ENCODE data around the gene TRIM44. TPM values are rescaled to one million over a fixed set of nuclear protein-coding genes. Genes with fewer than 3 reads are reported as not detected.
A peak's percentile ranks its signal among the peaks of the same experiment; 100 is the strongest.
"Not testable (repeated sequence)": the region's sequence is repeated elsewhere in the genome, so short reads cannot be mapped to it uniquely, and the experiment has no call there.

The TRIM44 gene
- total and polyA plus RNA-seq, 4 donors, result 27.6 to 65.0 (median 45.4) TPM

DNA sequence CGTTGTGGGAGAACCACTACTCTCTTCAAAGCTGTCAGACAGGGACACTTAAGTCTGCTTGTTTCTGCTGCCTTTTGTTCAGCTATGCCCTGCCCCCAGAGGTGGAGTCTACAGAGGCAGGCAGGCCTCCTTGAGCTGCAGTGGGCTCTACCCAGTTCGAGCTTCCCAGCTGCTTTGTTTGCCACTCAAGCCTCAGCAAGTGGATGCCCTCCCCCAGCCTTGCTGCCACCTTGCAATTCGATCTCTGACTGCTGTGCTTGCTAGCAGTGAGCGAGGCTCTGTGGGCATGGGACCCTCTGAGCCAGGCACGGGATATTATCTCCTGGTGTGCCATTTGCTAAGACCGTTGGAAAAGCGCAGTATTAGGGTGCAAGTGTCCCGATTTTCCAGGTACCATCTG, 116.4 kb downstream of the TRIM44 start:
- H3K4me1 ChIP-seq (ENCODE audit: control insufficient read depth, insufficient read depth, low read length); H3K27me3 ChIP-seq (ENCODE audit: control insufficient read depth, insufficient read depth, low read length); H3K4me3 ChIP-seq (ENCODE audit: low read depth, low read length); DNase-seq (ENCODE audit: low read depth in 4 of 6, low spot score in 6 of 6); H3K27ac ChIP-seq (ENCODE audit: low read depth, low read length); H3K9me3 ChIP-seq (ENCODE audit: control insufficient read depth, insufficient read depth, low read length); H3K36me3 ChIP-seq (ENCODE audit: control insufficient read depth, insufficient read depth, low read length): not testable (repeated sequence)
- WGBS (ENCODE audit: insufficient coverage), result 96% methylated on average over 8 of the region's 8 CpGs

DNA sequence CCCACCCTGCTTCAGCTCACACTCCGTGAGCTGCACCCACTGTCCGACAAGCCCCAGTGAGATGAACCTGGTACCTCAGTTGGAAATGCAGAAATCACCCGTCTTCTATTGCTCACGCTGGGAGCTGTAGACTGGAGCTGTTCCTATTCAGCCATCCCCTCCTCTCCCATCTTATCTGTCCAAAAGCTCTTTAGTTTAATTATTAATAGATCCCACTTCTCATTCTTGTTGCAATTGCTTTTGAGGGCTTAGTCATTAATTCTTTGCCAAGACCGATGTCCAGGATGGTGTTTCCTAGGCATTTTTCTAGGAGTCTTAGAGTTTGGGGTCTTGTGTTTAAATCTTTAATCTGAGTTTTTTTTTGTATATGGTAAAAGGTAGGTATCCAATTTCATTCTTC, 116.8 kb downstream of the TRIM44 start:
- H3K27ac ChIP-seq (ENCODE audit: low read depth, low read length), result no peak overlapping the region
- H3K36me3 ChIP-seq (ENCODE audit: control insufficient read depth, insufficient read depth, low read length), result no peaks in the 10 kb centered on the region
- no peaks in the 10 kb centered on the region for H3K4me1 ChIP-seq (ENCODE audit: control insufficient read depth, insufficient read depth, low read length)
- no peaks in the 10 kb centered on the region for H3K27me3 ChIP-seq (ENCODE audit: control insufficient read depth, insufficient read depth, low read length)
- peaks cover 4% of the 10 kb centered on the region for H3K9me3 ChIP-seq (ENCODE audit: control insufficient read depth, insufficient read depth, low read length)
- 88% methylated on average over 2 of the region's 5 CpGs for WGBS (ENCODE audit: insufficient coverage)
- DNase-seq (ENCODE audit: low read depth in 4 of 6, low spot score in 6 of 6), result no peak
- no peak overlapping the region for H3K4me3 ChIP-seq (ENCODE audit: low read depth, low read length)

DNA sequence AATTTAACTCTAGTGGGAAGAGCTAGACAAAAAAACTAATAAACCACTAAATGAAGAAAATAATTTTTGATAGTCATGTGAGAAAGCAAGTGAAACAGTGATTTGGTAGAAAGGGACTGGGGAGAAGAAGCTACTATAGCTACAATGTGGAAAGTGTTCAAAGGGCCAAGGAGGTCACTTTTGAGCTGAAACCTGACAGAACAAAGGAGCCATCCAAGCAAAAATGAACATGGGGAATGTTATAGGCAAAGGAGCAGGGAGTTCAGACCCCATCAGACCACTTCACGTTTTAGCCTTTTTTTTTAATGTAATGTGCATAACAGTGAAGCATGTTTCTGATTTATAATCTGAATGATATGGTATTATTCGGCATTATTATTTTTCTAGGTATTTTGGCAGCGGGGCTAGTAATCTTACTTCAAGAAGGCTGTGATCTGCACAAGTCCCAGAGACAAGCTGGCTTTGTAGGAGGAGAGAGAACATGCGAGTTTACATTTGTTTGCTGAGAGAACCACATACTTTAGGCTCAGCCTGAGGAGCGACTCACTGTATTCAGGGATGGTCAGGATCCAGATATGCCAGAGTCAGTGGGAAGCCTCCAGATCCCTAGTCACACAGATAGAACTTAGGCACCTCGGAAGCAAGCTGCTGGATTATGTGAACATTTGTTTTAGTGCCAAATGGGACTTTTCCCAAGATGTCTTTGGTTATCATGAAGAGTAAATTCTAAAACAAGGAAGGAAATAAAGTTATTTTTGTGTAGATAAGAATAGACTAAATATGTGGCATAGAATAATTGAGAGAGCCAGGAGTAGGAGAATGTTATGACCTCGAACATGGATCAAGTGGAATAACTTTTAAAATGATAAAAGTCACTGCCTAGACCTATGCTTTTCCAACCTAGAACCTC, 118.6 kb downstream of the TRIM44 start:
- Histone ChIP-seq H3K27ac (ENCODE audit: low read depth, low read length) (no peak overlapping the region), H3K9me3 (ENCODE audit: control insufficient read depth, insufficient read depth, low read length) (peaks cover 4% of the 10 kb centered on the region), H3K4me1 (ENCODE audit: control insufficient read depth, insufficient read depth, low read length) (no peaks in the 10 kb centered on the region), H3K27me3 (ENCODE audit: control insufficient read depth, insufficient read depth, low read length) (no peaks in the 10 kb centered on the region), H3K36me3 (ENCODE audit: control insufficient read depth, insufficient read depth, low read length) (no peaks in the 10 kb centered on the region), H3K4me3 (ENCODE audit: low read depth, low read length) (no peak overlapping the region)
- DNase-seq (ENCODE audit: low read depth in 4 of 6, low spot score in 6 of 6), result no peak
- 61% methylated on average over 5 of the region's 7 CpGs for WGBS (ENCODE audit: insufficient coverage)

DNA sequence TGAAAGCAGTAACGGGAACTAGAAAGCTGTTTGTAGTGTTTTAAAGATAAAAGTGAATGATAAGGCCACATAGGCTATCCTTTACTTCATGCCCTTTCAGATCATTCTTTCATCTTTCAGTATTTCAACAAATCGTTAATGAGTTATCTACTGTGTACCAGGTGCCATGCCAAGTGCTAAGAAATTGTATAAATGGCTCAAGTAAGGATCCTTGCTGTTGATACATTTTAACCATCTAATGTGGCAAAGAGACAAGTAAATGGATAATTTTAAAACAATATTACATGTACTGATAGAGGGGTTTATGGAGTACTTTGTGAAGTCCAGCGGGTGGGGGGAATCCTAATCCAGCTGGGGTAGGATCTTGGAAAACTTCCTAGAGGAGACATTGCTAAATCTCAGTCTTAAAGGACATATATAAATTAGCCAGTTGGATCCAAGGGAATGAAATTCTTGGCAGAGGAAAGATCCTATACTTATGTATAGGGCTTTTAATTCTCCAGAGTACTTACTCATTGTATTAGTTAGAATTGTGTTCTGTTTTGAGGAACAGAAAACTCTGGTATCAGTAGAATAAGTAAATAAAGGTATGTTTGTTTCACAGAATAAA, 119.4 kb downstream of the TRIM44 start:
- Histone ChIP-seq H3K27ac (ENCODE audit: low read depth, low read length) (no peak overlapping the region), H3K9me3 (ENCODE audit: control insufficient read depth, insufficient read depth, low read length) (peaks cover 4% of the 10 kb centered on the region), H3K4me3 (ENCODE audit: low read depth, low read length) (no peak overlapping the region), H3K36me3 (ENCODE audit: control insufficient read depth, insufficient read depth, low read length) (no peaks in the 10 kb centered on the region), H3K4me1 (ENCODE audit: control insufficient read depth, insufficient read depth, low read length) (peaks cover 3% of the 10 kb centered on the region), H3K27me3 (ENCODE audit: control insufficient read depth, insufficient read depth, low read length) (no peaks in the 10 kb centered on the region)
- no peak for DNase-seq (ENCODE audit: low read depth in 4 of 6, low spot score in 6 of 6)
- no CpG with 5 or more reads among the region's 3 CpGs for WGBS (ENCODE audit: insufficient coverage)

DNA sequence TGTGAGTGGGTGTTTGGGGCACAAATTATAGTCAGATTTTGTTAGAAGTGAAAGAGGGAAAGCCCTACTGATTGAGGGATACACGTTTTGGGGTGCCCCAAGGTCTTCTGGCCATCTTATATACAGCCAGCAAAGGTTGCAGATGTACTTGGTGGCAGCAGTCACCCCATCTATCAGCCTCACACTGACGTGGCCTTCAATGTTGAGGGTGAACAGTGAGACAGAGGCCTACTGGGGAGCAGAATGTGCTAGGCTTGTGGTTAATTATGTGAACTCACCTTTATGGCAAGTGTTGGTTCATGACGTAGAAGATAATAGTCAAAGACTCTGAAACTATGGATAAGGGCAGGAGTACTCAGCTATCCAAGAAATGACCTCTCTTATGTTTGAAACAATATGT, 121.2 kb downstream of the TRIM44 start:
- Histone ChIP-seq H3K9me3 (ENCODE audit: control insufficient read depth, insufficient read depth, low read length) (peaks cover 4% of the 10 kb centered on the region), H3K27ac (ENCODE audit: low read depth, low read length) (no peak overlapping the region), H3K36me3 (ENCODE audit: control insufficient read depth, insufficient read depth, low read length) (no peaks in the 10 kb centered on the region), H3K4me1 (ENCODE audit: control insufficient read depth, insufficient read depth, low read length) (peaks cover 10% of the 10 kb centered on the region), H3K27me3 (ENCODE audit: control insufficient read depth, insufficient read depth, low read length) (no peaks in the 10 kb centered on the region), H3K4me3 (ENCODE audit: low read depth, low read length) (no peak overlapping the region)
- no peak for DNase-seq (ENCODE audit: low read depth in 4 of 6, low spot score in 6 of 6)
- WGBS (ENCODE audit: insufficient coverage), result no CpG with 5 or more reads among the region's 3 CpGs

DNA sequence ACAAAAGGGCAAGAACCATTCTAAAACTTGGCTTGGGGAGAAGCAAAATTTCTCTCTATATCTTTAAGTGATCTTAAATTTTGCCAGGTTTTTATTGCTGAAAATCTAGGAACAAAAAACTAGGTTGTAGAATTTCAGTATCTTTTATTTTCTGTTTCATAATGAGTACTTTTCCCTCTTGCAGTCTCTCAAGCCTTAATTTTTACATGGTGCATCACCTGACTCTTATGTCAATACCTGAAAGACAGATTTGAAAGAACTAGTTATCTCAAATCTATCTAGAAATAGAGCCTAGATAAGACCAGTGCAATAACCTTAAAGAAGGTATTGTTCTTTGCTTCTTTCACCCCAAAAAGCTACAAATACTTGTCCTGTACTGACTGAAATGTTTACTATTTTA, 122.1 kb downstream of the TRIM44 start:
- peaks cover 4% of the 10 kb centered on the region for H3K9me3 ChIP-seq (ENCODE audit: control insufficient read depth, insufficient read depth, low read length)
- no peak overlapping the region for H3K4me3 ChIP-seq (ENCODE audit: low read depth, low read length)
- DNase-seq (ENCODE audit: low read depth in 4 of 6, low spot score in 6 of 6), result no peak
- no peak overlapping the region for H3K27ac ChIP-seq (ENCODE audit: low read depth, low read length)
- peaks cover 10% of the 10 kb centered on the region for H3K4me1 ChIP-seq (ENCODE audit: control insufficient read depth, insufficient read depth, low read length)
- H3K36me3 ChIP-seq (ENCODE audit: control insufficient read depth, insufficient read depth, low read length), result no peaks in the 10 kb centered on the region
- H3K27me3 ChIP-seq (ENCODE audit: control insufficient read depth, insufficient read depth, low read length), result no peaks in the 10 kb centered on the region

DNA sequence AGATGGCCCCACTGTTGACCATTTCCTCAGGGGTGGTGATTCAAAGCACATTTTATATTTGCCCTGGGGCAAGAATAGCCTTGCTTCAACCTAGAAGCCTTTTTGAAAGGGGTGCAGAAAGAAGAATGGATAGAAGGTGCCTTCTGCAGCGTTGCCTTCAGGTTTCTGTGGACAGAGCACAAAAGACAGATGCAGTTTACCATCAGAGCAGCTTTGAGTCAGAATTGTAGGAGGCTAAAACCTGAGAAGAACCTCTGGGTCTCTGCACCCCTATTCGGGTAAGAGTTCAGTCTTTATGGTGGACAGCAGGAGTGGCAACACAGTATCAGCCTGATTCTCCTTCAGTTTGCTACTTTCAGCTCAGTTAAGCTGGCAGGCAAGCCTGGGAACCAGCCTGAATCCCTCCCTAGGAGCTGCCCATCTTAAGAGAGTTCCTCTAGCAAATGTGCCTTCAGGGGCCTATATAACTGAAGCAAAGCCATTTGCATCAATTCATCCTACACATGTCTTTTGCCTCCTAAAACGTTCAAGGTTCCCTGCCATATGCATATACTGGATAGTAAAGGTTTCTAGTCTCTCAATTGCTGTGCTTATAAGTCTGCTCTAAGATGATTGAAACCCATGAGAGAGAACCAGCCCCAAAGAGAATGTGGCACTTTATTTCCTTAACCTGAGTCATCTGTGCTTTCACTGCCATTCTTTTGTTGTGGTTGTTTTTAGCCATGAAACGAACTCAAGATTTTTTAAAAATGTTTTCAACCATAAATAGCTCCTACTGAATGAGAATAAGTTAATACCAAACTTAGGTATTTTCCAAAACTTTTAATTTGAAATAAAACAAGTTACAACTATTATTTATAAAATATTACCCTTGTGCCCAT, 123.0 kb downstream of the TRIM44 start:
- peak in 1 of 6 donors; percentile 73 for DNase-seq (ENCODE audit: low read depth in 4 of 6, low spot score in 6 of 6)
- Histone ChIP-seq H3K4me1 (ENCODE audit: control insufficient read depth, insufficient read depth, low read length) (peaks cover 10% of the 10 kb centered on the region), H3K4me3 (ENCODE audit: low read depth, low read length) (no peak overlapping the region), H3K36me3 (ENCODE audit: control insufficient read depth, insufficient read depth, low read length) (no peaks in the 10 kb centered on the region), H3K27ac (ENCODE audit: low read depth, low read length) (no peak overlapping the region), H3K9me3 (ENCODE audit: control insufficient read depth, insufficient read depth, low read length) (no peaks in the 10 kb centered on the region), H3K27me3 (ENCODE audit: control insufficient read depth, insufficient read depth, low read length) (no peaks in the 10 kb centered on the region)
- WGBS (ENCODE audit: insufficient coverage), result 85% methylated on average over 2 of the region's 4 CpGs

DNA sequence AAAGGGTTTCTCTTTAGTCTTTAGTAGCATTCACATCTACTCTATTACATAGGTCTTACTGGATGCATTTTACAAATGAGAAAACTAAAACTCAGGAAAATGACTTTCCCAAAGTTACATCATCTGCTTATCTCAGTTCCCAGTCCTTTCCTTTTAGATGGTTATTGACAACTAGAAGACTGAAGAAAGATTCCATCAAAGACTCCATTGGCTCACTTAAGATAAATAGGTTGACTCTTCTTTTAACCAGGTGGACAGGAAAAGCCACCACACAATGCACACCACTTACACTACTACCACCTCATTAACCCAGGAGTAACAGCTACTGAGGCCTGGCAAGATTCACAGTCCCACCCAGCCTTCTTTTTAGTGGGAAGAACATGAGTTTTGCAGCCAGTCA, 123.6 kb downstream of the TRIM44 start:
- Histone ChIP-seq H3K36me3 (ENCODE audit: control insufficient read depth, insufficient read depth, low read length) (no peaks in the 10 kb centered on the region), H3K4me3 (ENCODE audit: low read depth, low read length) (no peak overlapping the region), H3K27me3 (ENCODE audit: control insufficient read depth, insufficient read depth, low read length) (no peaks in the 10 kb centered on the region), H3K4me1 (ENCODE audit: control insufficient read depth, insufficient read depth, low read length) (peaks cover 10% of the 10 kb centered on the region), H3K9me3 (ENCODE audit: control insufficient read depth, insufficient read depth, low read length) (no peaks in the 10 kb centered on the region), H3K27ac (ENCODE audit: low read depth, low read length) (no peak overlapping the region)
- DNase-seq (ENCODE audit: low read depth in 4 of 6, low spot score in 6 of 6), result no peak

DNA sequence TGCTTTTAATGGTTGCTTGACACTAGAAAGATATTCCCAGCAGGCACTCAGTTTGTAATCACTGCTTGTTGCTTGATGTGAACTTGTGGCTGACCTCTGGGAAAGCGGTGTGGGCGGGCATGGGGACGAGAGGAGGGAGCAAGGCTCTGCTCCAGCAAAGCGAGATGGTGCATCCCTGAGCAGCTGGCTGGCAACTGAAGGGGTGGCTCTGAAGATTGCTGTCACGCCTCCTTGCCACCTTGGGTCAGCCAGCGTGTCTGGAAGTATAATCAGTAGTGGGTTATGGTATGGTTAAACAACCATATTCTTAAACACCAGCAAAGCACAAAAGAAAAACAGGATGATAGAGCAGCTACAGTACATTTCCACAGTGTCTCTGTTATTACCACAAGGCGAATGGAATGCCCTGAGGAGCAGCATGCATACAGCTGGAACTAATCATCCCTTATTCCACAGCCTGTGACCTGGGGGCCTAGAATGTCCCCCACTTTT, 124.5 kb downstream of the TRIM44 start:
- no peaks in the 10 kb centered on the region for H3K9me3 ChIP-seq (ENCODE audit: control insufficient read depth, insufficient read depth, low read length)
- peaks cover 10% of the 10 kb centered on the region for H3K4me1 ChIP-seq (ENCODE audit: control insufficient read depth, insufficient read depth, low read length)
- 29% methylated on average over 5 of the region's 7 CpGs for WGBS (ENCODE audit: insufficient coverage)
- DNase-seq (ENCODE audit: low read depth in 4 of 6, low spot score in 6 of 6), result peak in 2 of 6 donors; percentile 35 to 44
- H3K4me3 ChIP-seq (ENCODE audit: low read depth, low read length), result no peak overlapping the region
- no peak overlapping the region for H3K27ac ChIP-seq (ENCODE audit: low read depth, low read length)
- no peaks in the 10 kb centered on the region for H3K27me3 ChIP-seq (ENCODE audit: control insufficient read depth, insufficient read depth, low read length)
- no peaks in the 10 kb centered on the region for H3K36me3 ChIP-seq (ENCODE audit: control insufficient read depth, insufficient read depth, low read length)

All from spinal cord (tissue), 10 donors.